Esophagus (tissue), 2 donors: ENCODE measurements around the gene PIAS3. TPM values are rescaled to one million over a fixed set of nuclear protein-coding genes. Genes with fewer than 3 reads are reported as not detected.

Experiments
- H3K27ac ChIP-seq, 2 donors: one replicate each; pipeline ENCODE4 v1.5.1; 2013; ENCODE audit warnings: low read depth in 2 of 2, mild to moderate bottlenecking in 2 of 2, inconsistent platforms in 1 of 2, low read length in 1 of 2, moderate library complexity in 1 of 2
- H3K27me3 ChIP-seq, 2 donors: one replicate each; pipeline ENCODE4 v1.6.1; 2013; ENCODE audit warnings: low read length in 2 of 2, control low read depth in 1 of 2, mild to moderate bottlenecking in 1 of 2; ENCODE audit not compliant: insufficient read depth in 2 of 2, control insufficient read depth in 1 of 2
- H3K36me3 ChIP-seq, 2 donors: one replicate each; pipeline ENCODE4 v1.6.1; 2013; ENCODE audit warnings: low read length in 1 of 2; ENCODE audit not compliant: control insufficient read depth in 2 of 2, insufficient read depth in 2 of 2
- H3K4me1 ChIP-seq, 2 donors: one replicate each; pipeline ENCODE4 v1.6.1; 2013; ENCODE audit warnings: low read length in 1 of 2; ENCODE audit not compliant: control insufficient read depth in 2 of 2, insufficient read depth in 2 of 2
- H3K4me3 ChIP-seq, 2 donors: one replicate each; pipeline ENCODE4 v1.5.1; 2013; ENCODE audit warnings: low read length in 2 of 2, mild to moderate bottlenecking in 2 of 2, low read depth in 1 of 2, moderate library complexity in 1 of 2
- H3K9me3 ChIP-seq, 2 donors: one replicate each; pipeline ENCODE4 v1.6.1; 2013; ENCODE audit warnings: mild to moderate bottlenecking in 2 of 2, low read depth in 1 of 2, low read length in 1 of 2, moderate library complexity in 1 of 2; ENCODE audit not compliant: control insufficient read depth in 2 of 2, insufficient read depth in 1 of 2
- WGBS, 2 donors: extraction: QIAGEN DNeasy Blood & Tissue Kit; methylation state at CpG; one replicate each; pipeline ENCODE4 v1.1.7; 2013; 5-methylcytosine and 5-hydroxymethylcytosine counted together
- polyA plus RNA-seq, 2 donors: library from polyadenylated mRNA; stranded (reverse); fragments of 200-250 nt; gene quantifications; one replicate each; pipeline ENCODE4 v1.2.3, GENCODE V29; 2013
- donor health status: healthy with polysubstance abuse.
- donor health status: Bipolar disorder and iron deficiency.

PIAS3 gene
- polyA plus RNA-seq, 2 donors: 29.8 to 43.6 TPM

- no peaks in the 10 kb centered on the region for H3K27me3 ChIP-seq
- peak overlapping the region; percentile 82 to 97 for H3K27ac ChIP-seq
- 66 to 77% methylated on average over 2 of the region's 2 CpGs for WGBS, 2 donors
- peaks cover 3 to 8% of the 10 kb centered on the region in 2 donors for H3K4me1 ChIP-seq
- peaks cover 0 to 6% of the 10 kb centered on the region in 2 donors for H3K36me3 ChIP-seq
- H3K4me3 ChIP-seq: no peak overlapping the region
- H3K9me3 ChIP-seq: peaks cover 0 to 2% of the 10 kb centered on the region in 2 donors
Measured at GRCh38 chr1:145878724-145879123, 19.8 kb upstream of the PIAS3 start.

- H3K27me3 ChIP-seq: no peaks in the 10 kb centered on the region
Measured at GRCh38 chr1:145877923-145878486, 19.1 kb upstream of the PIAS3 start.

DNA sequence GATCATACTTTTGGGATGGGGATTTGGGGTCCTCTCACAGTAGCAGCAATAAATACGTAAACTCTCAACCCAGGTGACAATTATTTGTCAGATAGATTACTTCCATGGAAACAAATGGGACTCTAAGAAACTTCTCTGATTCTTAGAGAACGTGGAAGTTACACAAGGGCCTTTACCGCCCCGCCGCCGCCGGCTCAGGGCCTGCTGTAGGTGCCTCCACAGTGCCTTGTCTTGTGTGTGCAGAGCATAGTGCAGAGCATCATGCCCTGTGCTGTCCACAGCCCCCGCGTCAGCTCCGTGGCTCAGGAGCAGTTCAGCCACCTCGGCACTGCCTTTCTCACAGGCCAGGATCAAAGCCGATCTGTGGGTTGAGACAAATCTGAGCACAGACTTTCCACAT is 15.8 kb upstream of the PIAS3 start:
- Histone ChIP-seq H3K27me3 (no peaks in the 10 kb centered on the region), H3K9me3 (peaks cover 0 to 2% of the 10 kb centered on the region in 2 donors), H3K36me3 (peaks cover 0 to 6% of the 10 kb centered on the region in 2 donors), H3K4me3 (no peak overlapping the region), H3K4me1 (peaks cover 3 to 9% of the 10 kb centered on the region in 2 donors), H3K27ac (no peak overlapping the region)
- WGBS, 2 donors: 94% methylated on average over 12 of the region's 12 CpGs

More at GRCh38 chr1:145877923-145878486, 19.1 kb upstream of the PIAS3 start:
- Histone ChIP-seq H3K36me3 (peaks cover 0 to 6% of the 10 kb centered on the region in 2 donors), H3K27ac (peak overlapping the region; percentile 65 to 97), H3K4me3 (no peak overlapping the region), H3K9me3 (peaks cover 0 to 2% of the 10 kb centered on the region in 2 donors), H3K4me1 (peaks cover 3 to 8% of the 10 kb centered on the region in 2 donors)
- 70 to 77% methylated on average over 7 of the region's 7 CpGs for WGBS, 2 donors

DNA sequence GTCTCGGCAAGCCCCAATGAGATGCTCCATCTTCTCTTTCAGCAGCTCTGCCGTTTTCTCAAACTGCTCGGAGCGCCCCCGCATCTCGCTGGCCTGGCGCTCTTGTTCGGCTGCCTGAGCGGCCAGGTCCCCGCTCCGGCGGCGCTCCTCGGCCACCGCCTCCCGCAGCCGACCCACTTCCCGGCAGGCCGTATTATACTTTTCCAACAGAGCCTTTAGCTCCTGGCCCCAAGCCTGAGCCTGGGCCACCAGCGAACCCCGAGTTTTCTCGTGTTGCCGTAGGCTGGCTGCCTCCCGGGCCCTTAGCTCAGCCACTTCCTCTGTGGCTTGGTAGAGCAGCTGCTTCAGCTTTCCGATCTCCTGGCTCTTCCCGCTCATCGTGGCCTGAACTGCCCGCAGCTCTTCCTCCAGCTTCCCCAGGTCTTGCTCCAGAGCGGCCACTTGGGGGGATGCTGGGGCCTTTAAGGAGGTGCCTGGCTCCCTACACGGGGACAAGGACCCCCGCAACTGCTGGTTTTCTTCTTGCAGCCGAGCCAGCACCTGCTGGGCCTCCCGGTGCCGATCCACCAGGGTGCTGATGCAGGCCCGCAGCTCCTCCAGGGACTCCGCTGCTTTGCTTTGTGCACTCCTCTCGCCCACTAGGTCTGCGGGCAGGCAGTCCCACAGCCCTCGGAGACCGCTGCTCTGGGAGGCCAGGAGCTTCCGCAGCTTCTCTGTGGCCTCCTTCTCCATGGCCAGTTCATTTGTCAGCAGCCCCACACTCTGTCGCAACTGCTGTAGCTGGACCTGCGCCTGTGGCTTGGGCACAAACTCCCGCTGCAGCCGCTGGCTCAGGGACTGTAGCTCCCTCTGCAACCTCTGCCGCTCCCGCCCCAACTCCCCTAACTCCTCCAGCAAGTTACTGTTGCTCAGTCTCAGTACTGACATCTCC is 13.4 kb upstream of the PIAS3 start:
- peak overlapping the region; percentile 11 to 22 for H3K4me3 ChIP-seq
- peak overlapping the region; percentile 71 to 75 for H3K27ac ChIP-seq
- no peaks in the 10 kb centered on the region for H3K9me3 ChIP-seq
- peaks cover 0 to 2% of the 10 kb centered on the region in 2 donors for H3K4me1 ChIP-seq
- WGBS, 2 donors: 29 to 31% methylated on average over 46 to 47 of the region's 47 CpGs
- H3K36me3 ChIP-seq: peaks cover 0 to 8% of the 10 kb centered on the region in 2 donors
- H3K27me3 ChIP-seq: no peaks in the 10 kb centered on the region

DNA sequence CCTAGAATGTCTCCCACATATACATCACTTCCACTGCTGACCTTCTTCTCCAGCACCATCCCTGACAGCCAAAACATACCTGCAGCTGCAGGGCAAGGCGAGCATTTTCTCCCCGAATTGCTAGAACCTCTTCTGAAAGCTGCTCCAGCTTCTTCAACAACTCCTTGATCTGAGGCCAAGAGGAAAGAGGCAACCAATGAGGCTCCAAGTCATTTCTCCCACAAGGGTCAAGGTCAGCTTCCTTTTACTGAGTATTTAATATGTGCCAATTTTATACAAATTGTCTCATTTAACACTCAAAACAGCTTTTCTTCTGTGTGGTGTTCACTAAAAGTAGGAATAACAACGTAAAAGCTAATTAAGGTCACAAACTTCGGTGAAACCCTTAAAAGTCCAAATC is 9.4 kb upstream of the PIAS3 start:
- H3K9me3 ChIP-seq: no peaks in the 10 kb centered on the region
- no peaks in the 10 kb centered on the region for H3K27me3 ChIP-seq
- WGBS, 2 donors: 77 to 80% methylated on average over 4 of the region's 4 CpGs
- no peak overlapping the region for H3K4me3 ChIP-seq
- no peak overlapping the region for H3K27ac ChIP-seq
- peaks cover 0 to 2% of the 10 kb centered on the region in 2 donors for H3K36me3 ChIP-seq
- peaks cover 0 to 2% of the 10 kb centered on the region in 2 donors for H3K4me1 ChIP-seq

DNA sequence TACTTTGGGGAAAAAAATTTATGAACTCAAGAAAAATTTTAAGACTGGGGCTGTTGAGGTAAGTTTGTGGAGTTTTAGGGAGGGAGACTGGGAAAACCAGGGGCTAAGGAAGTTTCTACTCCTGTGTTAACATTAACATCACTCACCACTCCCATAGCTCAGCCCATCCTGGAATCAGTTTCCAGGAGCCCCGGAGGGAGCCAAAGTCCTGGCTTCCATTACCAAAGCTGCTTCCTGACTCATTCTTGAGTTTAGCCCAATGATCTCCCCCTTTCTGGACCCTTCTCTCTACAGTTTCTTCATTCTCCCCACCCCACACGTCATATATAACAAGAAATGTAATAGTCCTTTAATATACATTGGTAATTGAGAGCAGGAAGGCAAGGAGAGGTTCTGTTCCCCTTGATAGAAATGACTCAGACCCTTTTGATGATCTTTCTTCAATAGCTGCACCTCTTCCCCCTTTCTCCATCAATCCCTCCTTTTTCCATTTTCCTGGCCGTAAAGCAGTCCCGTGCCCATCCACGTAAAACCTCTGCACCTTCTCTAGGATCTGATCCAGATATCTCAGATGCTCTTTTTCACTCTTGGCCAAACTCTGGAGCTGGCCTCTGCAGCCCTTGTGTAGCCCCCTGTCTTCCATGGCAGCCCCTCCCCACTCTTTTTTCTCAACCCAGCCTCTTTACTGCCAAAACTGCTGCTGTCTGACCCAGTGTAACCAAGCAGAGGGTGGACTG is 4.6 kb upstream of the PIAS3 start:
- whole genome bisulfite sequencing, 2 donors: 74 to 76% methylated on average over 5 of the region's 5 CpGs
- H3K36me3 ChIP-seq: peaks cover 0 to 2% of the 10 kb centered on the region in 2 donors
- no peak overlapping the region for H3K27ac ChIP-seq
- H3K27me3 ChIP-seq: no peaks in the 10 kb centered on the region
- H3K9me3 ChIP-seq: no peaks in the 10 kb centered on the region
- no peak overlapping the region for H3K4me3 ChIP-seq
- H3K4me1 ChIP-seq: peaks cover 0 to 4% of the 10 kb centered on the region in 2 donors

DNA sequence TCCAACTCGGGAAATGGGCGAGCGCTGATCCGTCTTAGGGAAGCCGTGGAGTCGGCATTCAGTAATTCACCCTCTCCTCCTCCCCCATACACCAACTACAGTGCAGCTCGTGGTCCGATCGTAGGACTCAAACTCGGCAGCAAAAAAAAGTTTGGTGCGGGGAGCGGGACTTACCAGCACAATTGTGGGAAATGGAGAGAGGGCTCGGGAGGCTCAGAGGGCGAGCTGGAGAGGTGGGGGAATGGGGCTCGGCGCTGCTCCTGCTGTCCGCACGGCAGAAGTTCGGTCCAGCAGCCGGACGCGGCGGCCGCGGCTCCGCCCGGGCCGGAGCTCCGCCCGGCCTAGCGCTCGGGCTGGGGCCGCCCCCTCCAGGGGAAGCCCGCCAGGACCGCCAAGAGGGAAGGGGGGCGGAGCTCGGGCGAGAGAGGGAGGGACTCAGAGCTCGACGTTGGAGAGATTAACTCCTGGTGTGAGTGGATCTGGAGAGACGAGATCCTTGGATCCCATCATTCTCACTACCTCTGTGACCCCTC is 676 bp upstream of the PIAS3 start:
- H3K9me3 ChIP-seq: no peaks in the 10 kb centered on the region
- H3K27ac ChIP-seq: peak overlapping the region; percentile 91 to 98
- peaks cover 5 to 14% of the 10 kb centered on the region in 2 donors for H3K36me3 ChIP-seq
- peaks cover 0 to 4% of the 10 kb centered on the region in 2 donors for H3K4me1 ChIP-seq
- H3K4me3 ChIP-seq: peak overlapping the region; percentile 87 to 88
- H3K27me3 ChIP-seq: no peaks in the 10 kb centered on the region
- WGBS, 2 donors: 0 to 1% methylated on average over 40 to 41 of the region's 41 CpGs

DNA sequence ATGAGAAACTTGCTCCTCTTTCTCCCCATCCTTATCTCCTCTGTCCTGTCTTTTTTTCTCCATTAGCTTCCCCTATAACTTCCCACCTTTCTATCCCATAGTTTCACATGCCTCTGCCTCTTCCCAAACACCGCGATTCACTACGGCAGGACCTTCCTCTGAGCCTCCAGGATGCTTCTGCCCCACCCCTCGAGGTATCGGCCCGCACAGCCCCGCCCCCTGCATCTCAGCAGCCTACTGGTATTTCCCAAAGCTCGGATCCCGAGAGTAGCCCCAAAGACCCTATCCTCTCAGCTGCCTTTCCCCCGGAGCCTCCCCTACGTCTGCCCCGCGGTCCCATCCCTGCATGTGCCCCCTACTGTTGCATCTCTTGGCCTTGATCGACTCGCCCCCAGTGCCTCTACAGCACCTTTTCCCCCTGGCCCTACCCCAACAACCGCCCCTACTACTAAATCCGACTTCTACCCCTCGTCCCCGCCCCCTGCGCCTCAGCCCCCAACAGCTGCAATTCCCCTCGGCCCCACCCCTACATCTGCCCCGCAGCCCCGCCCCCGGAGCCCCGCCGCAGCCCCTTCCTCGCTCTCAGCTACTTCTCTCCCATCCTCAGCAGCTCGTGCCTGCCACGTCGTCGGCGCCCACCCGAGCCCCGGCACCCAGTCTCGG is 512 bp downstream of the PIAS3 start:
- H3K9me3 ChIP-seq: no peaks in the 10 kb centered on the region
- H3K4me3 ChIP-seq: peak overlapping the region; percentile 87 to 88
- peaks cover 11 to 23% of the 10 kb centered on the region in 2 donors for H3K36me3 ChIP-seq
- 1 to 2% methylated on average over 35 of the region's 35 CpGs for WGBS, 2 donors
- H3K27me3 ChIP-seq: no peaks in the 10 kb centered on the region
- peaks cover 0 to 4% of the 10 kb centered on the region in 2 donors for H3K4me1 ChIP-seq
- H3K27ac ChIP-seq: peak overlapping the region; percentile 91 to 98
